GM18951 (cell line): ENCODE results near the gene KIAA1671.

ENCODE experiments used
- POLR2A ChIP-seq: IDR thresholded peaks from 4 replicates; pipeline ENCODE4 v1.6.1; 2011; ENCODE audit warnings: mild to moderate bottlenecking; ENCODE audit not compliant: insufficient read length, insufficient read depth; ENCODE audit errors: extremely low read depth
- in situ Hi-C: fragments of 300-500 bp; cut with MboI; formaldehyde crosslinking; loops from one replicate; pipeline ENCODE4 v1.12.0; 2022; ENCODE audit warnings: low sequenced_read_pairs, mixed read lengths, inconsistent platforms; ENCODE audit not compliant: unreplicated experiment

The KIAA1671 gene

DNA sequence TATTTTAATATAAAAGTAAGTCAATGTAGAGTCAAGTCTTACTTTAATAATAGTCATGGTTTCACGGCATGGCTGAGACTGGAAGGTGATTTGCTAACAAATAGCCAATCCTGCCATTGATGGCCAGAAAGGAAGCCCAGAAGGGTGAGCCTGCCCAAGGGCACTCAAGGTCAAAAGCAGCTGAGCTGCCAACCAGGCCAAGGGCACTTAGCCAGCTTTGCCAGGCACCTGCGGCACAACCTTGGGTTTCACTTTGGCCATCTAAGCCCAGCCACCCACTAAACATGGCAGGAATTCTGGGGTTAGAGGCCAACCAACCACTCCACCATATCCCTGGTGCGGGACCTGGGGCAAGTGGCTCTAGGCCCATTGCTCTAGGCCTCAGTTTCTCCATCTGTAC lies 10.2 kb upstream of the KIAA1671 start:
- in situ Hi-C loops, result no loop called here
- TF ChIP-seq POLR2A, result no peak

DNA sequence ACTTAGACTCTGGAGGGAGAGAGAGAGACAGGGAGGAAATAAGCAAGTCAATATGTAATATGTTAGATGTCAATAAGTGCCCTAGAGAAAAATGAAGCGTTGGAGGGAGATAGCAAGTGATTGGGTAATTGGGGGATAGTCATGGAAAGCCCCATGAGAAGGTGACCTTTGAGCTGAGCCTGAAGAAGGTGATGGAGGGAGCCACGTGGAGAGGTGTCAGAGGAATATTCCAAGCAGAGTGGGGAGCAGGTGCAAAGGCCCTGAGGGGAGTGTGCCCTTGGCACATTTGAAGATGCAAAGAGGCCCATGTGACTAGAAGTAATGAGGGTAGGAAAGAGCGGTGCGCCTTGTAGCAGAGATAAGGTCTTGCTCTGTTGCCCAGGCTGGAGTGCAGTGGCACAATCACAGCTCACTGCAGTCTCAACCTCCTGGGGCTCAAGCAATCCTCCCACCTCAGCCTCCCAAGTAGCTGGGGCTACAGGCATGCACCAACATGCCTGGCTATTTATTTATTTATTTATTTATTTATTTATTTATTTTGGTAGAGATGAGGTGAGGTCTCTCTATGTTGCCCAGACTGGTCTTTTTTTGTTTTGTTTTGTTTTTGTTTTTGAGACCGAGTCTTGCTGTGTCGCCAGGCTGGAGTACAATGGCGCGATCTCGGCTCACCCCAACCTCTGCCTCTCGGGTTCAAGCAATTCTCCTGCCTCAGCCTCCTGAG lies 8.1 kb upstream of the KIAA1671 start:
- in situ Hi-C loops, result no loop called here
- no peak for TF ChIP-seq POLR2A

DNA sequence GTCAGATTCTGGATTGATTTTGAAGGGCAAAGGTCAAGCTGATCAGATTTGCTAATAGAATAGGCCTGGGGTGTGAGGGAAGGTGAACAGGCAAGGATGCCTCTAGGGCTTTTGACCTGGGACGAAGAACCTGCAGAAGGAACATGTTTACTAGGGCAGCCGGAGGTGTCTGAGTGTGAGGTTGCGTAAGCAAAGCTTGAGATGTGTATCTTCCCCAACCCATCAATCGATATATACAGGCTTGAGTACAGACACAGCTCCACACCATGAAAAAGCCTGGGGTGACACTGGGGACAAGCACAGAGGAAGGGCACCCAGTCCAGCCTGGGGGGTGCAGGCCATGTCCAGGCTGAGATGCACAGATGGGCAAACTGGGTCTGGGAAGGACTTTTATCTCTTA lies 7.1 kb upstream of the KIAA1671 start:
- in situ Hi-C loops, result no loop called here
- no peak for TF ChIP-seq POLR2A

DNA sequence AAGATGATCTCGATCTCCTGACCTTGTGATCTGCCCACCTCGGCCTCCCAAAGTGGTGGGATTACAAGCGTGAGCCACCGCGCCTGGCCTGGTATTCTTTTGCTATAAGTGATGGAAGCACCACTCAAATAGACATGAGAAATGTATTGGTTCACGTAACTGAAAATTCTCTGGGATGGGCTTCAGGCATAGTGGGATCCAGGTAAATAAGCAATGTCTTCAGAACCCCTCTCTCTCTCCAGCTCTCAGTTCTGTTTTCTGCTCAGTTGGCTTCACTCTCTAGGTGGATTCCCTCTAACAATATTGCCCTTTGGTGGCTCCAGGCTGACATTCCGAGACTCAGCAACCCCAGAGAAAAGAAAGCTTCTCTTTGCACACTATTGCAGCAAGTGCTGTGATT lies 5.1 kb upstream of the KIAA1671 start:
- in situ Hi-C loops, result no loop called here
- TF ChIP-seq POLR2A, result no peak

DNA sequence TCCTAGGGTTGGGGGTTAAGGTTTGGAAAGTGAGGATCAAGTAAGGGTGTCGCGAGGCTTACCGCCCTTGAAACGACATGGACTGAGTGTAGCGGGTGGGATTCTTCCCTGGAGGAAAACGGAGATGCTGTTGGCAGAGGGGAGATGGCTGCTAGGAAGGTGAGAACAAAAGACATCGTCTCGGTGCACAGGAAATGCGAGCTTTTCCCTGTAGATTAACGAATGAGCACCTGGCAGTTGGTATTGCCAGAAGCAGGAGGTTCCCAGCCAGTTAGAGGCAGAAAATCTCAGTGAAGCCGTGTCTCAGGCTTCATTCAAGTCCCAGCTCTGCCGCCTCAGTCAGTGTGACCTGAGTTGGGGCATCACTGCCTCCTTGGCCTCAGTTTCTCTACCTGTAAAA lies 4.6 kb upstream of the KIAA1671 start:
- TF ChIP-seq POLR2A, result no peak
- in situ Hi-C loops, result no loop called here

GRCh38 chr22:24948356-24949202 lies 3.9 kb upstream of the KIAA1671 start:
- no peak for TF ChIP-seq POLR2A
- in situ Hi-C loops, result no loop called here

- in situ Hi-C loops, result loop anchor here (10.0 kb wide), 1 partner anchor 94 kb away; no protein-coding TSS in a partner anchor
- no peak for TF ChIP-seq POLR2A
Measured at GRCh38 chr22:24950272-24950902, 2.1 kb upstream of the KIAA1671 start.

DNA sequence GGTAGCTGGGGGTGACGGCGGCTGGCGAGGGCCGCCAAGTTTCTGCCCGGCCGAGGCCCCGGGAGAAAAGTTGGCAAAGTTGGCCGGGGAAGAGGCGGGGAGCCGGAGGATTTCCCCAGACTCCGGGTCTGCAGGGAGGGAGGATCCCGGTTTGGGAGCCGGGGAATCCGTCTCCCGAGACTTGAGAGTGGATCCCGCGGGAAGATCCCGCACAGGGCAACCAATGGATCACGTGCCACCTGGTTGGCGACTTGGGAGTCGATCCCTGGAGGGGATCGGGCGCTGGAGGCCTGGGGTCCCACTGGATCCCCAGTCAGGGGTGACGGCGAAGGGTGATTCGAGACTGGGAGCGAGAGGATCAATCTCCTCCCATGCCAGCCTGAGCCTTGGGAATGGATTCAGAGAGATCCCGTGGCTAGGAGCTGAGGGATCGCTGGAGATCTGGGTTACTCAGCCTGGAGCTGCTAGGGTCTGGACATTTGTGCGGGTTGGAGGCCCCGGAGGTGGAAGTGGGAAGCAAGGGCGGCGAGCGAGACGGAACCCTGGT lies 394 bp downstream of the KIAA1671 start:
- in situ Hi-C loops, result loop anchor here (10.0 kb wide), 1 partner anchor 92 kb away; no protein-coding TSS in a partner anchor
- TF ChIP-seq POLR2A, result no peak

- no peak for TF ChIP-seq POLR2A
- in situ Hi-C loops, result loop anchor here (10.0 kb wide), 1 partner anchor 91 kb away; no protein-coding TSS in a partner anchor
Measured at GRCh38 chr22:24953384-24954113, 1.0 kb downstream of the KIAA1671 start.

GRCh38 chr22:24954114-24954463 lies 1.6 kb downstream of the KIAA1671 start:
- no peak for TF ChIP-seq POLR2A
- in situ Hi-C loops, result loop anchor here (10.0 kb wide), 1 partner anchor 91 kb away; no protein-coding TSS in a partner anchor

- no peak for TF ChIP-seq POLR2A
- in situ Hi-C loops, result loop anchor here (10.0 kb wide), 1 partner anchor 90 kb away; no protein-coding TSS in a partner anchor
Measured at GRCh38 chr22:24954856-24955255, 2.3 kb downstream of the KIAA1671 start.

DNA sequence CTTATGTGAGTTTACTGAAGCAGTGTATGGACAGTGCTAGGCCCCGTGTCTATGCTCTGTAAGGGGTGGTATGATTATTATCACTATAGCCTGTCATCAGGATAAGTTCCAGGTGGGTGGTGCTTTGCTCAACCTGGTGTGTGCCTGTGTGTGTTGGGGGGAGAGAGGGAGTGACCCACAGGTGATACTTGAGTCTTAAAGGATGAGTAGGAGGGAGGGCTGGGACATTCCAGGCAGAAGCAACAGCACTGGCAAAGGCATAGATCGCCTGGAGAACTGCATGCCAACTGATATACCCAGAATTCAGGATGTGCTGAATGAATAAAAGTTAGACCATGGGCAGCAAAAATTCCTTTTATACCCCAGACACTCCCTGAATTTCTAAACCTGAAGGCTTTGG lies 4.5 kb downstream of the KIAA1671 start:
- in situ Hi-C loops, result loop anchor here (10.0 kb wide), 1 partner anchor 88 kb away; no protein-coding TSS in a partner anchor
- TF ChIP-seq POLR2A, result no peak
